HEK293T (cell line): ENCODE results near the gene TNRC18.

Experiments
- BHLHE40 ChIP-seq: fragments of 450-650 bp; IDR thresholded peaks from 2 replicates; pipeline ENCODE4 v1.6.1; 2016; ENCODE audit warnings: mild to moderate bottlenecking, moderate library complexity, borderline replicate concordance
- ELF4 ChIP-seq: fragments of 450-650 bp; IDR thresholded peaks from 2 replicates; pipeline ENCODE4 v1.6.1; 2017; ENCODE audit warnings: antibody characterized with exemption
- FOXM1 ChIP-seq: fragments of 450-650 bp; IDR thresholded peaks from 2 replicates; pipeline ENCODE4 v1.6.1; 2017; ENCODE audit warnings: mild to moderate bottlenecking, borderline replicate concordance
- HDGF ChIP-seq: fragments of 450-650 bp; IDR thresholded peaks from 2 replicates; pipeline ENCODE4 v1.6.1; 2017; ENCODE audit warnings: antibody characterized with exemption, borderline replicate concordance
- L3MBTL2 ChIP-seq: fragments of 450-650 bp; conservative IDR thresholded peaks from 2 replicates; pipeline ENCODE4 v1.6.1; 2016; ENCODE audit warnings: mild to moderate bottlenecking
- NFRKB ChIP-seq: fragments of 450-650 bp; IDR thresholded peaks from 2 replicates; pipeline ENCODE4 v1.6.1; 2016; ENCODE audit warnings: mild to moderate bottlenecking, moderate library complexity
- SP1 ChIP-seq: fragments of 450-650 bp; IDR thresholded peaks from 2 replicates; pipeline ENCODE4 v1.6.1; 2017
- TARDBP ChIP-seq: fragments of 450-650 bp; IDR thresholded peaks from 2 replicates; pipeline ENCODE4 v1.6.1; 2016
- ZNF384 ChIP-seq: fragments of 450-650 bp; IDR thresholded peaks from 2 replicates; pipeline ENCODE4 v1.6.1; 2016

DNA sequence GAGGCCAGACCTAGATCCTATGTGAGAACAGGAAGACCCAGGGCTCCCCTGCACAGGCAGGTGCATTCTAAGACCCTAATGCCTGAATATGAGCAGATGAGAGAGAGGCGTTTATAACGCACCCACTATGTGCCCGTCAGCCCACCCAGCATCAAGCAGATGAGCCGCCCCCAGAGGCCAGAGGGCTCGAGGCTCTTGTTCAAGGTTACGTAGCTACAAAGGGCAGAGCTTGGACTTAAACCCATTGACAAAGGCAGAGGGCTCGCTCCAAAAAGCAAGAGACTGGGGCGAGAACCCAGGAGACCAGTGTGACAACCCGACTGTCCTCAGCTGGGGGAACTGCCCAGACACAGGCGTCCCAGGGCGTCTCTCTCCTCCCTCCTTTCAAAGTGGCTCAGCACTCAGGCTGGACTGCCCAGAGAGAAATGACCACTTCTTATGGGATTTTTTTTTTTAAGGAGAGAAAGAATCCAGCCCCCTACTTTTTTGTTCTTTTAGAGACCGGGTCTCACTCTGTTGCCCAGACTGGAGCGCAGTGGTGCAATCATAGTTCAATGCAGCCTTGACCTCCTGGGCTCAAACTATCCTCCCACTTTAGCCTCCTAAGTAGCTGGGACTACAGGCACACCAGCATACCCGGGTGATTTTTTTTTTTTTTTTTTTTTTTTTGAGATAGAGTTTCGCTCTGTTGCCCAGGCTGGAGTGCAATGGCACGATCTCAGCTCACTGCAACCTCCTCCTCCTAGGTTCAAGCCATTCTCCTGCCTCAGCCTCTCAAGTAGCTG is 40.1 kb downstream of the TNRC18 start:
- TF ChIP-seq BHLHE40: no peak
- TF ChIP-seq SP1: no peak
- TF ChIP-seq NFRKB: no peak
- no peak for TF ChIP-seq FOXM1
- TF ChIP-seq ELF4: no peak
- no peak for TF ChIP-seq L3MBTL2
- peak; percentile 73 for TF ChIP-seq ZNF384
- no peak for TF ChIP-seq TARDBP
- TF ChIP-seq HDGF: no peak
